OCI-M2 (cell line): ENCODE measurements around the gene EEFSEC.
A peak's percentile ranks its signal among the peaks of the same experiment; 100 is the strongest.

Source experiments
- DNase-seq: peaks from one replicate; lab custom pipeline; 2025; ENCODE audit not compliant: unreplicated experiment; lab: John Stamatoyannopoulos, UW

Gene EEFSEC

GRCh38 chr3:128153156-128154041 is at the start of gene EEFSEC:
Gene EEFSEC, plus strand, starts transcription at chr3:128153481. Its CDS starts 27 bp downstream, at chr3:128153508.
- DNase-seq: peak; percentile 9

GRCh38 chr3:128107834-128108233 is 45.4 kb upstream of the EEFSEC start:
- DNase-seq: no peak

- no peak for DNase-seq
Measured at GRCh38 chr3:128111147-128111546, 42.1 kb upstream of the EEFSEC start.

- DNase-seq: no peak
Measured at GRCh38 chr3:128112357-128112968, 40.8 kb upstream of the EEFSEC start.

GRCh38 chr3:128113817-128114794 is 39.2 kb upstream of the EEFSEC start:
- no peak for DNase-seq

GRCh38 chr3:128122013-128122412 is 31.3 kb upstream of the EEFSEC start:
- DNase-seq: no peak

GRCh38 chr3:128123156-128123537 is 30.1 kb upstream of the EEFSEC start:
- no peak for DNase-seq

GRCh38 chr3:128123538-128124368 is 29.5 kb upstream of the EEFSEC start, which contains the start of gene RUVBL1:
Gene RUVBL1, minus strand, starts transcription at chr3:128123812. Its CDS starts 88 bp downstream, at chr3:128123724.
- peak; percentile 89 for DNase-seq

- DNase-seq: no peak
Measured at GRCh38 chr3:128127236-128127635, 26.0 kb upstream of the EEFSEC start.

- DNase-seq: peak; percentile 24
Measured at GRCh38 chr3:128128251-128128650, 25.0 kb upstream of the EEFSEC start.

- no peak for DNase-seq
Measured at GRCh38 chr3:128131897-128132646, 21.2 kb upstream of the EEFSEC start.

GRCh38 chr3:128133273-128133883 is 19.9 kb upstream of the EEFSEC start:
- peak; percentile 1 for DNase-seq

- no peak for DNase-seq
Measured at GRCh38 chr3:128143496-128143895, 9.8 kb upstream of the EEFSEC start.

GRCh38 chr3:128144512-128145187 is 8.6 kb upstream of the EEFSEC start:
- DNase-seq: no peak

GRCh38 chr3:128145279-128145678 is 8.0 kb upstream of the EEFSEC start:
- no peak for DNase-seq

GRCh38 chr3:128146201-128146600 is 7.1 kb upstream of the EEFSEC start:
- DNase-seq: no peak

GRCh38 chr3:128149650-128150049 is 3.6 kb upstream of the EEFSEC start:
- DNase-seq: no peak

GRCh38 chr3:128151758-128152274 is 1.5 kb upstream of the EEFSEC start:
- no peak for DNase-seq
